SK-N-SH treated with all-trans-retinoic acid at 6 μM for 48 hours (cell line): Measurements from ENCODE around the gene BPIFB4.

ENCODE experiments used
- SNAI2 ChIP-seq: fragments of 250-450 bp; sonication (Bioruptor Pico); IDR thresholded peaks from 2 replicates; pipeline ENCODE4 v1.5.0; 2020; ENCODE audit warnings: mild to moderate bottlenecking, moderate library complexity
- ZFP3 ChIP-seq: fragments of 250-450 bp; sonication (Bioruptor Pico); IDR thresholded peaks from 2 replicates; pipeline ENCODE4 v1.5.0; 2020; ENCODE audit warnings: mild to moderate bottlenecking, moderate library complexity
- ZNF8 ChIP-seq: fragments of 450-650 bp; formaldehyde crosslinking; IDR thresholded peaks from 2 replicates; pipeline ENCODE4 v1.5.0; 2020; ENCODE audit warnings: mild to moderate bottlenecking, moderate library complexity

GRCh38 chr20:33030076-33030475 lies 49.4 kb upstream of the BPIFB4 start:
- no peak for TF ChIP-seq ZFP3 (CRISPR knock-in tag)
- no peak for TF ChIP-seq ZNF8 (CRISPR knock-in tag)
- no peak for TF ChIP-seq SNAI2 (CRISPR knock-in tag)
